Activated CD8-positive, alpha-beta memory T cell treated with anti-CD3 and anti-CD28 coated beads for 48 hours (primary cell): Measurements from ENCODE around the gene PHF14.
"Not testable (repeated sequence)": the region's sequence is repeated elsewhere in the genome, so short reads cannot be mapped to it uniquely, and the experiment has no call there.

Source experiments
- DNase-seq, 3 experiments: peaks; one replicate each; pipeline ENCODE4 v3.0.0-alpha.2; 2020; ENCODE audit warnings: low read depth in 2 of 3, low spot score in 2 of 3

PHF14 gene, protein sequence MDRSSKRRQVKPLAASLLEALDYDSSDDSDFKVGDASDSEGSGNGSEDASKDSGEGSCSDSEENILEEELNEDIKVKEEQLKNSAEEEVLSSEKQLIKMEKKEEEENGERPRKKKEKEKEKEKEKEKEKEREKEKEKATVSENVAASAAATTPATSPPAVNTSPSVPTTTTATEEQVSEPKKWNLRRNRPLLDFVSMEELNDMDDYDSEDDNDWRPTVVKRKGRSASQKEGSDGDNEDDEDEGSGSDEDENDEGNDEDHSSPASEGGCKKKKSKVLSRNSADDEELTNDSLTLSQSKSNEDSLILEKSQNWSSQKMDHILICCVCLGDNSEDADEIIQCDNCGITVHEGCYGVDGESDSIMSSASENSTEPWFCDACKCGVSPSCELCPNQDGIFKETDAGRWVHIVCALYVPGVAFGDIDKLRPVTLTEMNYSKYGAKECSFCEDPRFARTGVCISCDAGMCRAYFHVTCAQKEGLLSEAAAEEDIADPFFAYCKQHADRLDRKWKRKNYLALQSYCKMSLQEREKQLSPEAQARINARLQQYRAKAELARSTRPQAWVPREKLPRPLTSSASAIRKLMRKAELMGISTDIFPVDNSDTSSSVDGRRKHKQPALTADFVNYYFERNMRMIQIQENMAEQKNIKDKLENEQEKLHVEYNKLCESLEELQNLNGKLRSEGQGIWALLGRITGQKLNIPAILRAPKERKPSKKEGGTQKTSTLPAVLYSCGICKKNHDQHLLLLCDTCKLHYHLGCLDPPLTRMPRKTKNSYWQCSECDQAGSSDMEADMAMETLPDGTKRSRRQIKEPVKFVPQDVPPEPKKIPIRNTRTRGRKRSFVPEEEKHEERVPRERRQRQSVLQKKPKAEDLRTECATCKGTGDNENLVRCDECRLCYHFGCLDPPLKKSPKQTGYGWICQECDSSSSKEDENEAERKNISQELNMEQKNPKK

DNA sequence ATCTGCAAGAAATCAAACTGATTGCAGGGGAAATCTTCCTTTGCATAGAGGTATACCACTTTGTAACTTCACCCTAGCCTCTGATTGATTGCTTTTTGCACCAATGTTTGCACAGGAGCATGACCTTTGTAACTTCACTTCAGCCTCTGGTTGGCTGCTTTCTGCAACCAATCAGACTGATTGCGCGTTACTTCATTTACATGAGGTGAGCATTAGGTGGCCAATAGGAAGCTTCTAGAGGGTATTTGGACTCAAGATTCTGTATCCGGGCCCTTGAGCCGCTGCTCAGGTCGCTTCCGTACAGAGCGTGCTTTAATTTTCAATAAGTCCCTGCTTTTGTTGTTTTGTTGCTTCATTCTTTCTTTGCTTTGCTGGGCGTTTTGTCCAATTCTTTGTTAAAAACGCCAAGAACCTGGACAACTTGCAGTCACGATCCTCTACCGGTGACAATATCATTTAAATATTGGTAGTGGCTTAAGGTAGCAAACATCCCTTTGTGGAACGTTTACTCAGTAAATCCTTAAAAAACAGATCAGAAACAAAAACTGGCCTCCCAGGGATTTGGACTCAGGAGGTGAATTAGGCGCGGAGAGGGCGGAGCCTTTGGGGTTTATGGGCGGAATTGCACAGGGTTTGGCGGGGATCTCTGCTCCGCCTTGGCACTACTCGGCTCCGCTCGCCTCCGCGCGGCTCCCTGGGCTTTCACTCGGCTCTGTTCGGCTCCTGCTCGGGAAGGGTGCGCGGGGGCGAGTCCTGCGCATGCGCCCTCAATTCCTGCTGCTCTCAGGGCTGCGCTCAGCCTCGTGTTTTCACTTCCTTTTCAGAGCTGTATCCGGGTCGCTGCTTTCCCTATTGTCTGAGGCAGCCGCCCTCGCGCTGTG is at the start of gene PHF14:
TSS of gene PHF14 (plus strand) at position 812 of the 881 bp plus-strand sequence. CDS start 452 bp downstream, outside the sequence.
- DNase-seq: peak; percentile 84 to 90 (median 89)

DNA sequence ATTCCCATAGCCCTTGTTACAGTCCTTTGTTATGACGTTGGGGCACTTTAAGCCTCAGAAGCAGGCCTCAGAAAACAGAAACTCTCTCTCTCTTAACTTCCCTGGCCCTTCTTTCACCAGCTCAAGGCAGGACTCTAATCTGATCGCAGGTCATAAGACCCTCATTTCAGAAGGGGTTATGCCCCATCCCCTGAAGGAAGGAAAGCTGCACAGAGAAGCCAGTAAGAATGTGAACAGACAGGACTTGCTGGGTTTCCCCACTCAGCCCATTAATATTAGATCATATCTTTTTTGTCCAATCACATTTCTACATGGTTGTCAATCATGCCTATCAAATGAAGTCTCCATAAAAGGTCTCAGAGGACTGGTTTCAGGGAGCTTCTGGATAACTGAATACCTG is 49.3 kb upstream of the PHF14 start:
- no peak for DNase-seq

DNA sequence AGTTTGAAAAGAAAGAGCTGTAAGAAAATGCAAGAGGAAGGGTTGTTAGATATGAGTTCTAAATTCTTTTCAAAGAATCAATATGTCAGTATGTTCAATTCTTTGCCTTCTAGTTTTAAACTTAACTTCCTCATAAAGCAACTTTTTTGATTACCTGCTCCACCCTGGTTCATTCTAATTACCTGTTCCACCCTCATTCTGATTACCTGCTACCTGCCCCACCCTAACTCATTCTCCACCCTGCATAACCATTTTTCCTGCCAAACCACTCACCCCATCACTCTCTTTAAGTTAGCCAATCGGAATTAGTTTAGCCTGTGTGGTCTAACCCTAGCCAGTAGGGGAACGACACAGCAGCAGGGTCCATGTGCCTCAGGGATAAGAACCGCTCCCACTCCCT is 45.5 kb upstream of the PHF14 start:
- not testable (repeated sequence) for DNase-seq

DNA sequence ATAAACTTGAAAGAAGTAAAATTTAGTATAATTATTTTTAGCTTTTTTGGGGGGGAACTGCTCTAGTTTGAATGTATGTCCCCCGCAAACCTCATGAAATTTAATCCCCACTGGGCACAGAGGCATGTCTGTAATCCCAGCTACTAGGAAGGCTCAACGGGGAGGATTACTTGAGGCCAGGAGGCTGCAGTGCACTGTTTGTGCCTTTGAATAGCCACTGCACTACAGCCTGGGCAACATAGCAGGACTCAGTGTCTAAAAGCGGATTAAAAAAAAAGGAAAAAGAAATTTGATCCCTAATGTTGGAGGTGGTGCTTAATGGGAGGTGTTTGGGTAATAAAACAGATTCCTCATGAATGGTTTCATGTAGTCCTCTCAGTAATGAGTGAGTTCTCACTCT is 43.1 kb upstream of the PHF14 start:
- no peak for DNase-seq

DNA sequence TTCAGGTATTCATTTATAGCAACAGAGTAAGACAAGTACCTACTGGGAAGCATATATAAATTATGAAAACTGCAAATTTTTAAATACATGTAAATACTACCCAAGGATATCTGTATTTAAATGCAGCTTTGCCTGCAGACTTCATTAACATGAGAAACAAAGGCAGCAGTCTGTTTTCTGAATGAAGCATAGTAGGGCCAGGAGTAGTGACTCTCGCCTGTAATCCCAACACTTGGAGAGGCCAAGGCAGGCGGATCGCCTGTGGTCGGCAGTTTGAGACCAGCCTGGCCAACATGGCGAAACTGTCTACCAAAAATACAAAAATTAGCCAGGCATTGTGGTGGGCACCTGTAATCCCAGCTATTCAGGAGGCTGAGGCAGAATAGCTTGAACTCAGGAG is 42.5 kb upstream of the PHF14 start:
- DNase-seq: no peak

DNA sequence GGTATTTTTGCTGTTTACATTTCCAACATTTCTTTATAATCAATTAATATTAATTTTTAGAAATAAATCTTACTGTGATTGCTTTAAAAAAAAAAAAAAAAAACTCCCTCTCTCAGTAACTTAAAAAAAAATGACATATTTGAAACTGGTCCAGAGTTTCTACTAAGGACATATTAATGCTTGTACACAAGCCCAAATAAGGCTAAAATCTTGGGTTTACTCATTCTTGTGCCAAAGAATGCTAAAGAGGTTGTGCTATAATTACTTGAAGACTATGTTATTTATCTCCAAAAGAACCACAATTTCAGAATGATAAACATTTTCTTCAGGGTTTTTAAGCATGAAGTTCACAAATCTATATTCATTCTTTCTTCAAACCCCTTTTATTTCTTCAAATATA is 39.4 kb upstream of the PHF14 start:
- no peak for DNase-seq

DNA sequence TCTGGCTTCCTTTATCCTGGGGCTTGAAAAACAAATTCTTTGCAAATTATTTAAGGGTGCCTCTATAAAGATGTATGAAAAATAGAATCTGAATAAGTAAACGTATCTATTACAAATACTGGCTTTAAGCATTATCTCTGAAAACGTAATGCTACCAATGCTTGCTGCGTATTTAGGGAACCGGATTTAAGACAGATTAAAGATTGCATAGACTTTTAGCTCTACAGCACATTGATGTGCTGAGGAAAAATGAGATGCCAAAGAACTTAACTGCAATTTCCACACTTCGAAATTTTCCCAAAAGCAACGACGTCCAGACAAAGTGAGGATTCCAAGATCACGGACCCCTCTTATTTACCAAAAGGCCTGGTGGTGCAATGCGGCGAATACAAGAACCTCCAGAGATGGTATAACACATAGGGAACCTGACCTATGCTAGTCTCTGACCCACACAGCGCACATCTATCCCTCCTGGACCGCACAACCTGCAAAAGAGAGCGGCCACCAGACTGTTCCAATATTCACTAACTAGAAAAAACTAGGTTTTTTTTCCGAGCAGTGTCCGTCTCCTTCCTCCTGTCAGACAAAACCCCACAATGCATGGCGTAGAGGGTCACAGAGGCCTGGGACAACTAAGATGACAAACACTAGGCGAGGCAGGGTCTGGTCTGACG is 34.3 kb upstream of the PHF14 start:
- DNase-seq: no peak

DNA sequence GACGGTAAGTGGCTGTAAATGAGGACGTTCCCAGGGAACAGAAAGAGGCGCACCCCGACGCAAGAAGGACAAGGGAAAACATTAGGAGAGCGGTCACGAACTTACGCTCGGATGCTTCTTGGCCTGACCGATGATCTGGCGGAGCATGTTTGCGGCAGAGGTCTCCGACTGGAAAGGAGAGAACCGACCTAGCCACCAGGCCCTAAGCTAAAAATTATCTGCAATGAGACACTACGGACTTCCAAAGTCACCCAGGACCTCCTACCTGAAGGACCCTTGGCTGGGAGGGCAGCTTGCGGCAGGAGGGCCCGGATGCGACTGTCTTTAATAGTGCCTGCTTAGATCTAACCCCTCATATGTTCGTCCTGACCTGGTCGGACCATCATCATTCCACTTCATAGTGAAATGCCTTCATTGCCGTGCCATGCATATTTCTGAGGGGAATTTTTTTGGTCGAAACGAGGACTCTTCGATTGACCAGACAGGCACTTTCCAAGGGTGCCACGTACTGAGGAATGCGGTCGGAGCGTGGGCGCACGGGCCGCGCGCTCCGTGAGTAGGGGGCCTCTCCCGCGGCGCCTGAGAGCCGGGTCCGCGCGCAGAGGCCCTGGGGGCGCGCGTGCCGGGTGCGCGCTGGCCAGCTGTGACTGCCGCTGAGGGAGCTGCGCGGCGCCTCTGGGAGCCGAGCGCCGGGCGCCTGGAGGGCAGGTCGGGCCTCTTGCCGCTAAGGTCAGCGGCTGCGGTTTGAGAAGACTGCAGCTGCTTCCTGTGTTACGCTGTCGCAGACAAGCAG is 33.6 kb upstream of the PHF14 start:
- DNase-seq: peak; percentile 64 to 83 (median 69)

DNA sequence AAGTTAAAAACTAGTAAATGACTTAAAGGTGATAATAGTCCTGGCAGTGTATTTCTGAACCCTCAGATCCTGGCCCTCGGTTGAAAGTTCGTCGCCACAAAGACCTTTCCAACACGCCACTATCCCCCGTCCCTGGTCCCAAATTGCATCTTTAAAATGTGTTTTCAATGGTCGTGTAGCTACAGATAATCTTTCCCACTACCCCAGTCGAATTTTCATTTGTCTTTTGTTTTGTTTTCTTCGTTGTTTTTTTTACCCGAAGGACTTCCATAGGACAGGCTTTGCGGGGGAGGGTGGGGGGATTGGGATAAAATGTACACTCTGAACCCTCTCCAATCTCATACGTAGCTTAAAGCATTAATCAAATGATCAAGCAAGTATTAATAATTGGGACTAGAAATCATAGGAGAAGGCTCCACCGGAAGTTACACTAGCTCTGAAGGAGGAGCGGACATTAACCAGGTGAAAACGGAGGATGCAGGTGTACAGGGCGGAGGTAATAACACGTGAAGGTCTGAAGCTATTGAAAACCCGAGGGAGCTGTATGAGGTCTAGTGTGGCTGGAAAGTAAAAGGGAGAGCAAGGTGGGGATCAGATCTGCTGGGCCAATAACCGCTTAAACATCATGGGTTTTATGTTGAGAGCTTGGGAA is 32.8 kb upstream of the PHF14 start:
- peak in 1 of 3 experiments; percentile 2 for DNase-seq

DNA sequence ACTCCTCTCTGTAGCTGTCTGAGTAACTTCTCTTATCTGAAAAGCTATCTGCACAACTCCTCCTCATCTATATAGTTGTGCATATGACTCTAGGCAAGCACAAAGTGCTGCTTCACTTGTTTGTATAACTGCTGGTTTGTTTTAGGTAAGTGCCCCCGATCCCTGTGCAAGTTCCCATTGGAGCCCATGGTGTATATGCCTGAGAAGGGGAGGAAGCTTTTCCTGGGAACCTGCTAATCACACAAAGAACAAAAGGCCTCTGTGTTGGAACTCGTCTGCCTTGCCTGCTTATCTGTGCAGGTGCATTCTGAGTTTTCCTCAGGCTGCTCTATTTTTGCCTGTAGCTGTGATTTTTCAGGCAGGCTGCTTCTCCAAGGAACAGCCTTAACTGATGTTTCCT is 23.2 kb upstream of the PHF14 start:
- DNase-seq: no peak

DNA sequence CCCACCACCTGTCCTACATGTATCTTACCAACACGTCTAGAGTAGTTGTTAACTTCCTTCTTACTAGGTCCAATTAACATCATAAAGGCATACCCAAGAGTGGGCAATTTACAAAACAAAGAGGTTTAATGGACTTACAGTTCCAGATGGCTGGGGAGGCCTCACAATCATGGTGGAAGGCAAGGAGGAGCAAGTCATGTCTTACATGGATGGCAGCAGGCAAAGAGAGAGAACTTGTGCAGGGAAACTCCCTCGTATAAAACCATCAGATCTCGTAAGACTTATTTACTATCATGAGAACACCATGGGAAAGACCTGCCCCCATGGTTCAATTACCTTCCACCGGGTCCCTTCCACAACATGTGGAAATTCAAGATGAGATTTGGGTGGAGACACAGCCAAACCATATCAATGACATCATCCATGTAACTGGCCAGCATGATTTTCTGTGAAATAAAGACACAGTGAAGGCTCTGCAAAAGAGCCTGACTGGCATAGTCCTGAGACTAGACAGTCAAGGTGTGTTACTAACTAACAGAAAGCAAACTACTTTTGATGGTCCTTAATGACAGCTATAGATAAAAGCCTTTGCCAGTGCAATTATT is 22.6 kb upstream of the PHF14 start:
- not testable (repeated sequence) for DNase-seq

DNA sequence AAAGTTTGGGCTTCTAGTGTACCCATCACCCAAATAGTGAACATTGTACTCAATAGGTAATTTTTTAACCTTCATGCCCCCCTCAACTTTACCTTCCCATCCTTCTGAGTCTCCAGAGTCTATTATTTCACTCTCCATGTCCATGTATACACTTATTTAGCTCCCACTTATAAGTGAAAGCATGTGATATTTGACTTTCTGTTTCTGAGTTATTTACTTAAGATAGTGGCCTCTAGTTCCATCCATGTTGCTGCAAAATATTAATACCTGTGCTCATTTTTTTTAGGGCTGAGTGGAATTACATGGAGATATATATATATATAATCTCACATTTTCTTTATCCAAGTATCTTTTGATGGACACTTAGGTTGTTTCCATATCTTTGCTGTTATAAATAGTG is 21.1 kb upstream of the PHF14 start:
- no peak for DNase-seq

DNA sequence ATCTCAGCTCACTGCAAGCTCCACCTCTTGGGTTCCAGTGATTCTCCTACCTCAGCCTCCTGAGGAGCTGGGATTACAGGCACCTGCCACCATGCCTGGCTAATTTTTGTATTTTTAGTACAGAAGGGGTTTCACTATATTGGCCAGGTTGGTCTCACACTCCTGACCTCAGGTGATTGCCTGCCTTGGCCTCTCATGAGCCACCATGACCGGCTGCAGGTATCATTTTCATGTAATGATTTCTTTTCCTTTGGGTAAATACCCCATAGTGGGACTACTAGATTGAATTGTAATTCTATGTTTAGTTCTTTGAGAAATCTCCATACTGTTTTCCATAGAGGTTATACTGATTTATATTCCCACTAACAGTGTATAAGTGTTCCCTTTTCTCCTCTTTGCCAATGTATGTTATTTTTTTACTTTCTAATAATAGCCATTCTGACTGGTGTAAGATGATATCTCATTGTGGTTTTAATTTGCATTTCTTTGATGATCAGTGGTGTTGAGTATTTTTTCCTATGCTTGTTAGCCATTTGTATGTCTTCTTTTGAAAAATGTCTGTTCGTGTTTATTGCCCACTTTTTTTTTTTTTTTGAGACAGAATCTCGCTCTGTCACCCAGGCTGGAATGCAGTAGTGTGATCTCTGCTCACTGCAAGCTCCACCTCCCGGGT is 20.5 kb upstream of the PHF14 start:
- not testable (repeated sequence) for DNase-seq

DNA sequence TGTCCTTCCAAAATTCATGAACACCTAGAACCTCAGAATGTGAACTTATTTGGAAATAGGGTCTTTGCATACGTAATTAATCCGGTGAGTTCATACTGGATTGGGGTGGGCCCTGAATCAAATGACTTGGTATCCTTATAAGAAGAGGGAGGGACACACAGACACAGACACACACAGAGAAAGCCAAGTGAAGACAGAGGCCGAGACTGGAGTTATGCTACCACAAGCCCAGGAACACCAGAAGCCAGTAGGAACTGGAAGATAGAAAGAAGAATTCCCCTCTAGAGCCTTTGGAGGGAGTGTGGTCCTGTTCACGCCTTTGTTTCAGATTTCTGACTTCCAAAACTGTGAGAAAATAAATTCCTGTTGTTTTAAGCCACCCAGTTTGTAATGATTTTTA is 17.1 kb upstream of the PHF14 start:
- no peak for DNase-seq

DNA sequence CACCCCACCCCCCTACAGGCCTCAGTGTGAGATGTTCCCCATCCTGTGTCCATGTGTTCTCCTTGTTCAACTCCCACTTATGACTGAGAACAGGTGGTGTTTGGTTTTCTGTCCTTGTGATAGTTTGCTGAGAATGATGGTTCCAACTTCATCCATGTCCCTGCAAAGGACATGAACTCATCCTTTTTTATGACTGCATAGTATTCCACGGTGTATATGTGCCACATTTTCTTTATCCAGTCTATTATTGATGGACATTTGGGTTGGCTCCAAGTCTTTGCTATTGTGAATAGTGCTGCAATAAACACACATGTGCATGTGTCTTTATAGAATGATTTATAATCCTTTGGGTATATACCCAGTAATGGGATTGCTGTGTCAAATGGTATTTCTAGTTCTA is 13.4 kb upstream of the PHF14 start:
- not testable (repeated sequence) for DNase-seq

DNA sequence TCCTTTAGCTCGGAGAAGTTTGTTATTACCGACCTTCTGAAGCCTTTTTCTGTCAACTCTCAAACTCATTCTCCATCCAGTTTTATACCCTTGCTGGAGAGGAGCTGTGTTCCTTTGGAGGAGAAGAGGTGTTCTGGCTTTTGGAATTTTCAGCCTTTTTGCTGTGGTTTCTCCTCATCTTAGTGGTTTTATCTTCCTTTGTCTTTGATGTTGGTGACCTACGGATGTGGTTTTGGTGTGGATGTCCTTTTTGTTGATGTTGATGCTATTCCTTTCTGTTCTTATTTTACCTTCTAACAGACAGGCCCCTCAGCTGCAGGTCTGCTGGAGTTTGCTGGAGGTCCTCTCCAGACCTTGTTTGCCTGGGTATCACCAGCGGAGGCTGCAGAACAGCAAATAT is 8.7 kb upstream of the PHF14 start:
- DNase-seq: not testable (repeated sequence)

DNA sequence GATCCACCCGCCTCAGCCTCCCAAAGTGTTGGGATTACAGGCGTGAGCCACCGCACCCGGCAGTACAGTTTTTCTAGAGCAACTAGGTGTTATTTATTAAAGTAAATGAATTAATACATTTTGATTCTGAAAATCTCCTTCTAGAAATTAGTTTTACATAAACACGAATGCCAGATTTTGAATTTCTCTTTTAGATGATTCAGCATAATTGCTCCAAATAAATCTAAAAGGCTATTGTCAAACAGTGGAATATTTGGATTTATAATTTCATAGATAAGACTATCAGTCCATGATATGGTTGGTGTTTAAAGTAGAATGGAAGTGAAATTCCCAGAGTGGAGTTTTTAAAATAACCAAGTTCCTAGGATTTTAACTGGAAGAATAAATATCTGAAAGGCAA is 1.5 kb upstream of the PHF14 start:
- no peak for DNase-seq
